Hematopoietic multipotent progenitor cell treated with erythropoietin and hydrocortisone succinate and interleukin-3 and kit ligand, for 8 days (in vitro differentiated cells): Measurements from ENCODE around the gene TREX2.
A peak's percentile ranks its signal among the peaks of the same experiment; 100 is the strongest.

ENCODE experiments used
- DNase-seq: peaks from one replicate; pipeline ENCODE4 v3.0.0-alpha.2; 2015

Gene TREX2

GRCh38 chrX:153454901-153455550 lies 9.2 kb upstream of the TREX2 start:
- no peak for DNase-seq

GRCh38 chrX:153450949-153451277 lies 5.1 kb upstream of the TREX2 start:
- no peak for DNase-seq

GRCh38 chrX:153450114-153450948 lies 4.5 kb upstream of the TREX2 start:
- DNase-seq, result no peak

GRCh38 chrX:153449368-153450113 lies 3.7 kb upstream of the TREX2 start:
- no peak for DNase-seq

GRCh38 chrX:153448556-153449367 lies 2.9 kb upstream of the TREX2 start:
- no peak for DNase-seq

GRCh38 chrX:153447581-153447960 lies 1.7 kb upstream of the TREX2 start:
- DNase-seq, result no peak

- DNase-seq, result no peak
Observed at GRCh38 chrX:153446950-153447580, 1.2 kb upstream of the TREX2 start.

- no peak for DNase-seq
Observed at GRCh38 chrX:153446636-153446936, 730 bp upstream of the TREX2 start.

GRCh38 chrX:153445106-153445855 lies 575 bp downstream of the TREX2 start:
- no peak for DNase-seq

GRCh38 chrX:153444333-153445011 lies 1.4 kb downstream of the TREX2 start:
- no peak for DNase-seq

GRCh38 chrX:153443476-153444332 lies 2.2 kb downstream of the TREX2 start:
- no peak for DNase-seq

- no peak for DNase-seq
Observed at GRCh38 chrX:153442463-153442862, 3.4 kb downstream of the TREX2 start.

GRCh38 chrX:153441981-153442380 lies 3.9 kb downstream of the TREX2 start:
- no peak for DNase-seq

- no peak for DNase-seq
Observed at GRCh38 chrX:153441296-153441695, 4.6 kb downstream of the TREX2 start.

- no peak for DNase-seq
Observed at GRCh38 chrX:153440556-153441135, 5.2 kb downstream of the TREX2 start.

- no peak for DNase-seq
Observed at GRCh38 chrX:153439977-153440376, 5.9 kb downstream of the TREX2 start.

GRCh38 chrX:153438532-153438931 lies 7.3 kb downstream of the TREX2 start:
- peak; percentile 4 for DNase-seq

GRCh38 chrX:153435845-153436244 lies 10.0 kb downstream of the TREX2 start:
- DNase-seq, result no peak

GRCh38 chrX:153434801-153435200 lies 11.1 kb downstream of the TREX2 start:
- no peak for DNase-seq

GRCh38 chrX:153433781-153434285 lies 12.0 kb downstream of the TREX2 start:
- DNase-seq, result no peak
